A549 (cell line): ENCODE data around the gene SIGLEC1. TPM values are rescaled to one million over a fixed set of nuclear protein-coding genes. Genes with fewer than 3 reads are reported as not detected.

Source experiments
- ATAC-seq, 2 experiments: fragments of 200-7000 bp in 1 of 2; fragments of >200 bp in 1 of 2; cut with Nextera tagmentation in 1 of 2; cut with Tn5 transposase in 1 of 2; 3 replicates each; pipeline versions ENCODE4 v1.8.0 to v1.9.1; 2018 to 2020; ENCODE audit warnings: mild to moderate bottlenecking in 1 of 2, moderate library complexity in 1 of 2
- CTCF ChIA-PET: fragments of 300-600 bp; sonication (Branson Sonifier 250); formaldehyde crosslinking; extraction: SDS; loops from one replicate; lab custom pipeline; 2021; ENCODE audit warnings: antibody characterized with exemption, inconsistent platforms; lab: Yijun Ruan, JAX
- POLR2A ChIA-PET: fragments of 350-600 bp; formaldehyde crosslinking; extraction: SDS; loops from one replicate; lab custom pipeline; 2021; ENCODE audit warnings: antibody characterized with exemption, inconsistent platforms; lab: Yijun Ruan, JAX
- DNase-seq, 2 experiments: peaks; one replicate each; pipeline versions ENCODE4 v3.0.0 to v3.0.0-alpha.2; 2011 to 2016; ENCODE audit warnings: low read depth in 1 of 2, low spot score in 1 of 2
- FAIRE-seq: peaks from 2 replicates; lab custom pipeline; 2011; peaks lifted over from hg19 to GRCh38; lab: Jason Lieb, UNC
- H3K27ac ChIP-seq, 2 experiments: fragments of >200 bp; sonication (Bioruptor Twin); formaldehyde crosslinking; 3 replicates each; pipeline ENCODE4 v1.5.1; 2016 to 2017
- H3K4me1 ChIP-seq: fragments of >200 bp; sonication (Bioruptor Twin); formaldehyde crosslinking; 3 replicates; pipeline ENCODE4 v1.6.1; 2016
- H3K4me2 ChIP-seq: fragments of >200 bp; sonication (Bioruptor Twin); formaldehyde crosslinking; 3 replicates; pipeline ENCODE4 v1.6.1; 2016
- H3K4me3 ChIP-seq: fragments of >200 bp; sonication (Bioruptor Twin); formaldehyde crosslinking; 3 replicates; pipeline ENCODE4 v1.5.1; 2016
- H3K9me3 ChIP-seq: fragments of >200 bp; sonication (Bioruptor Twin); formaldehyde crosslinking; 3 replicates; pipeline ENCODE4 v1.6.1; 2016
- BHLHE40 ChIP-seq: IDR thresholded peaks from 2 replicates; pipeline ENCODE4 v1.6.1; 2012; ENCODE audit warnings: low read depth, low read length, inconsistent platforms
- CBX8 ChIP-seq: fragments of 200-600 bp; sonication (generic); IDR thresholded peaks from 2 replicates; pipeline ENCODE4 v1.6.1; 2016
- CEBPB ChIP-seq, 2 experiments: fragments of >200 bp in 1 of 2; sonication (Bioruptor Twin) in 1 of 2; formaldehyde crosslinking in 1 of 2; IDR thresholded peaks; 2 replicates each; pipeline ENCODE4 v1.6.1; 2012 to 2016
- CHD4 ChIP-seq: fragments of 200-600 bp; sonication (generic); IDR thresholded peaks from 2 replicates; pipeline ENCODE4 v1.6.1; 2016; ENCODE audit warnings: antibody characterized with exemption, mild to moderate bottlenecking, borderline replicate concordance
- EHMT2 ChIP-seq: fragments of 200-600 bp; sonication (generic); IDR thresholded peaks from 2 replicates; pipeline ENCODE4 v1.6.1; 2016; ENCODE audit warnings: antibody characterized with exemption, low read depth, mild to moderate bottlenecking, moderate library complexity
- ELK1 ChIP-seq: fragments of 150-350 bp; IDR thresholded peaks from 2 replicates; pipeline ENCODE4 v1.6.1; 2014; ENCODE audit warnings: low read depth, mild to moderate bottlenecking, low read length
- FOXS1 ChIP-seq: fragments of 250-450 bp; sonication (Bioruptor Pico); IDR thresholded peaks from 2 replicates; pipeline ENCODE4 v1.5.0; 2020; ENCODE audit warnings: mild to moderate bottlenecking, moderate library complexity
- HDAC2 ChIP-seq: fragments of 200-600 bp; sonication (generic); IDR thresholded peaks from 2 replicates; pipeline ENCODE4 v1.6.1; 2016
- HEYL ChIP-seq: fragments of 250-450 bp; sonication (Bioruptor Pico); IDR thresholded peaks from 2 replicates; pipeline ENCODE4 v1.8.0; 2021; ENCODE audit warnings: mild to moderate bottlenecking, moderate library complexity
- HOXB5 ChIP-seq: fragments of 250-450 bp; sonication (Bioruptor Pico); IDR thresholded peaks from 2 replicates; pipeline ENCODE4 v1.5.0; 2020; ENCODE audit warnings: mild to moderate bottlenecking, moderate library complexity
- JUNB ChIP-seq: fragments of >200 bp; sonication (Bioruptor Twin); formaldehyde crosslinking; IDR thresholded peaks from 2 replicates; pipeline ENCODE4 v1.6.1; 2016
- MAFK ChIP-seq: fragments of 450-650 bp; IDR thresholded peaks from 2 replicates; pipeline ENCODE4 v1.6.1; 2014; ENCODE audit not compliant: partially characterized antibody
- MAZ ChIP-seq: fragments of 150-350 bp; IDR thresholded peaks from 2 replicates; pipeline ENCODE4 v1.6.1; 2014; ENCODE audit warnings: antibody characterized with exemption, low read depth, low read length, borderline replicate concordance
- MYC ChIP-seq: IDR thresholded peaks from 2 replicates; pipeline ENCODE4 v1.6.1; 2012; ENCODE audit warnings: mild to moderate bottlenecking, inconsistent platforms, low read length, improper control_type of control experiment, borderline replicate concordance
- RAD21 ChIP-seq, 2 experiments: fragments of >200 bp in 1 of 2; sonication (Bioruptor Twin) in 1 of 2; formaldehyde crosslinking in 1 of 2; IDR thresholded peaks in 1 of 2; conservative IDR thresholded peaks in 1 of 2; 2 replicates in 1 of 2; 3 replicates in 1 of 2; pipeline ENCODE4 v1.6.1; 2012 to 2018; ENCODE audit warnings: inconsistent platforms in 1 of 2
- SMC3 ChIP-seq: fragments of >200 bp; sonication (Bioruptor Twin); formaldehyde crosslinking; IDR thresholded peaks from 3 replicates; pipeline ENCODE4 v1.6.1; 2018; ENCODE audit warnings: inconsistent platforms
- TFCP2L1 ChIP-seq: fragments of 250-450 bp; sonication (Bioruptor Pico); IDR thresholded peaks from 2 replicates; pipeline ENCODE4 v1.5.0; 2021; ENCODE audit warnings: mild to moderate bottlenecking
- TP53 ChIP-seq: fragments of 250-450 bp; sonication (Bioruptor Pico); IDR thresholded peaks from 2 replicates; pipeline ENCODE4 v1.5.0; 2021; ENCODE audit warnings: mild to moderate bottlenecking, moderate library complexity
- USF2 ChIP-seq: fragments of 450-650 bp; IDR thresholded peaks from 2 replicates; pipeline ENCODE4 v1.6.1; 2014; ENCODE audit warnings: antibody characterized with exemption
- ZFP36 ChIP-seq: fragments of 450-650 bp; IDR thresholded peaks from 2 replicates; pipeline ENCODE4 v1.6.1; 2014; ENCODE audit warnings: borderline replicate concordance; ENCODE audit not compliant: partially characterized antibody
- ZNF302 ChIP-seq: fragments of 250-450 bp; sonication (Bioruptor Pico); IDR thresholded peaks from 2 replicates; pipeline ENCODE4 v1.9.0; 2021; ENCODE audit warnings: inconsistent platforms, mild to moderate bottlenecking, moderate library complexity
- WGBS: methylation state at CpG from one replicate; pipeline ENCODE4 v1.1.6; 2017; ENCODE audit errors: missing lambda C conversion rate; 5-methylcytosine and 5-hydroxymethylcytosine counted together
- polyA plus RNA-seq, 4 experiments: library from polyadenylated mRNA; depleted of rRNA in 3 of 4; stranded (reverse); fragments of >200 nt; fragmentation: RNase III in 1 of 4; extraction: RNeasy Plus Mini Kit Qiagen cat#74134 plus additional on column Dnase treatment in 1 of 4; gene quantifications; 2 replicates in 3 of 4; 3 replicates in 1 of 4; pipeline ENCODE4 v1.2.3, GENCODE V29; 2011 to 2017
- TF ChIP-seq, protein P1 (sequence below): fragments of >200 bp; sonication (Bioruptor Twin); formaldehyde crosslinking; IDR thresholded peaks from 3 replicates; pipeline ENCODE4 v1.5.1; 2016

SIGLEC1 gene
- polyA plus RNA-seq, 2 of the 4 experiments (the other 2 are of a cell fraction) = 0.01 TPM; not detected in 1

- no peak for ATAC-seq
- H3K4me1 ChIP-seq = peaks cover 20% of the 10 kb centered on the region; the same call in 2 of the 3 replicates
- H3K27ac ChIP-seq = no peak overlapping the region
- DNase-seq = no peak
- no peak overlapping the region for H3K4me2 ChIP-seq
- TF ChIP-seq, protein P1, sequence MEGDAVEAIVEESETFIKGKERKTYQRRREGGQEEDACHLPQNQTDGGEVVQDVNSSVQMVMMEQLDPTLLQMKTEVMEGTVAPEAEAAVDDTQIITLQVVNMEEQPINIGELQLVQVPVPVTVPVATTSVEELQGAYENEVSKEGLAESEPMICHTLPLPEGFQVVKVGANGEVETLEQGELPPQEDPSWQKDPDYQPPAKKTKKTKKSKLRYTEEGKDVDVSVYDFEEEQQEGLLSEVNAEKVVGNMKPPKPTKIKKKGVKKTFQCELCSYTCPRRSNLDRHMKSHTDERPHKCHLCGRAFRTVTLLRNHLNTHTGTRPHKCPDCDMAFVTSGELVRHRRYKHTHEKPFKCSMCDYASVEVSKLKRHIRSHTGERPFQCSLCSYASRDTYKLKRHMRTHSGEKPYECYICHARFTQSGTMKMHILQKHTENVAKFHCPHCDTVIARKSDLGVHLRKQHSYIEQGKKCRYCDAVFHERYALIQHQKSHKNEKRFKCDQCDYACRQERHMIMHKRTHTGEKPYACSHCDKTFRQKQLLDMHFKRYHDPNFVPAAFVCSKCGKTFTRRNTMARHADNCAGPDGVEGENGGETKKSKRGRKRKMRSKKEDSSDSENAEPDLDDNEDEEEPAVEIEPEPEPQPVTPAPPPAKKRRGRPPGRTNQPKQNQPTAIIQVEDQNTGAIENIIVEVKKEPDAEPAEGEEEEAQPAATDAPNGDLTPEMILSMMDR = no peak
- no peak for TF ChIP-seq BHLHE40
- no peak for TF ChIP-seq HOXB5 (CRISPR knock-in tag)
- no peak for TF ChIP-seq TP53 (CRISPR knock-in tag)
- TF ChIP-seq CEBPB (IDR thresholded peaks at IDR 0.05) = no peak
- no peak for TF ChIP-seq ZFP36
- TF ChIP-seq CBX8 = no peak
- TF ChIP-seq FOXS1 (CRISPR knock-in tag) = no peak
- TF ChIP-seq EHMT2 = no peak
- TF ChIP-seq USF2 = no peak
- FAIRE-seq = no peak
- H3K4me3 ChIP-seq = no peak overlapping the region
- WGBS = 54% methylated on average over 4 of the region's 4 CpGs
- ChIA-PET CTCF (interaction anchor here (0.7 to 72.1 kb wide), 6 partner anchors 9 to 515 kb away, joined by 3 to 2233 read pairs (median 90); partner anchors contain the start of genes ADAM33, ADISSP, CENPB and GFRA4), POLR2A (no interaction called here)
- no peaks in the 10 kb centered on the region for H3K9me3 ChIP-seq
Measured at GRCh38 chr20:3735768-3736167, 23.4 kb upstream of the SIGLEC1 start.

DNA sequence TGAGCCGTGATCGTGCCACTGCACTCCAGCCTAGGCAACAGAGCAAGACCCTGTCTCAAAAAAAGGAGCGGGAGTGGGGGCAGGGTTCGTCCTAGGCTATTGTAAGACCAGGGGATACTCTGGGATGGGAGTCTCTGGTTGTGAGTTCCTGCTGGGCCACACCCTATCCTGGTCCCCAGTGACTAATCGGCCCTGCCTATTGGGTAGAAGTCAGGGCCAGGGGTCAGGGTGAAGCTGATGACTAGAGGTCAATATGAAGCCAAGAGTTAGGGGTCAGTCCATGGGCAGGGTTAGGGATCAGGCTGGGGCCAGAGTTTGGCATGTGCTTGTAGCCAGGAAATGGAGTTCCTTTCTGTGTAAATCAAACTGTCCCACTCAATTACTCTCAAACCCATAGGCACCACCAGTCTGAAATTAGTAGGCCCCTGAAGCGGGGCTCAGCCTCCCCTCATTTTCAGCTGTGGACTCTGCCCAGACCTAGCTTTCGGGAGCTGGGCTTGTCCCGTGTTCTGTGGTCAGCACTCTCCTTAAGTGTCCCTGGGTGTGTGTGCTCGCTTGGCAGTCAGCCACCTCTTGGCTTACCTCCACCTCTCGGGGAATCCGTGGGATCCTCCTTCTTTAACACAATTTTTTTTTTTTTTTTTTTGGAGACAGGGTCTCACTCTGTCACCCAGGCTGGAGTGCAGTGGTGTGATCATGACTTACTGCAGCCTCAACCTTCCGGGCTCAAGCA is 21.9 kb upstream of the SIGLEC1 start:
- Histone ChIP-seq H3K27ac (no peak overlapping the region), H3K4me1 (peaks cover 20% of the 10 kb centered on the region; the same call in 2 of the 3 replicates), H3K4me3 (no peak overlapping the region), H3K9me3 (no peaks in the 10 kb centered on the region), H3K4me2 (no peak overlapping the region)
- POLR2A ChIA-PET = no interaction called here
- WGBS = 61% methylated on average over 12 of the region's 12 CpGs
- no peak for DNase-seq
- no peak for TF ChIP-seq HEYL (CRISPR knock-in tag)
- no peak for TF ChIP-seq MAZ
- TF ChIP-seq RAD21 (conservative IDR thresholded peaks at IDR 0.05 in 1 of 2, IDR thresholded peaks at IDR 0.05 in 1 of 2) = no peak
- no peak for TF ChIP-seq SMC3
- no peak for TF ChIP-seq ELK1
- TF ChIP-seq CHD4 = no peak
- TF ChIP-seq, protein P1 = no peak
- no peak for TF ChIP-seq MAFK
- TF ChIP-seq MYC = no peak
- no peak for TF ChIP-seq ZNF302 (CRISPR knock-in tag)
- no peak for TF ChIP-seq HDAC2
- no peak for TF ChIP-seq TFCP2L1 (CRISPR knock-in tag)
- no peak for TF ChIP-seq JUNB
- no peak; a peak in 1 of 6 replicates for ATAC-seq
- CTCF ChIA-PET = interaction anchor here (6.7 to 72.1 kb wide), 3 partner anchors 24 to 56 kb away, joined by 29 to 2233 read pairs (median 1634); partner anchors contain the start of genes ADAM33, ADISSP, CENPB and GFRA4
- FAIRE-seq = no peak
